Urinary bladder (tissue), 4 donors: ENCODE measurements around the gene MACROH2A1. TPM values are rescaled to one million over a fixed set of nuclear protein-coding genes. Genes with fewer than 3 reads are reported as not detected.

Experiments
- DNase-seq: peaks from one replicate; pipeline ENCODE4 v3.0.0-alpha.2; 2015; ENCODE audit errors: extremely low spot score
- H3K27ac ChIP-seq: one replicate; pipeline ENCODE4 v1.5.1; 2013; ENCODE audit warnings: low read depth, mild to moderate bottlenecking, moderate library complexity
- H3K36me3 ChIP-seq: one replicate; pipeline ENCODE4 v1.6.1; 2013; ENCODE audit warnings: mild to moderate bottlenecking, moderate library complexity; ENCODE audit not compliant: insufficient read depth
- H3K4me1 ChIP-seq: one replicate; pipeline ENCODE4 v1.6.1; 2013; ENCODE audit warnings: mild to moderate bottlenecking, moderate library complexity; ENCODE audit not compliant: insufficient read depth
- H3K4me3 ChIP-seq: one replicate; pipeline ENCODE4 v1.5.1; 2013; ENCODE audit warnings: low read depth, low read length
- WGBS: extraction: QIAGEN DNeasy Blood & Tissue Kit; methylation state at CpG from one replicate; pipeline ENCODE4 v1.1.7; 2013; 5-methylcytosine and 5-hydroxymethylcytosine counted together
- polyA plus RNA-seq: library from polyadenylated mRNA; stranded (reverse); fragments of 200-250 nt; gene quantifications from one replicate; pipeline ENCODE4 v1.2.3, GENCODE V29; 2013
- total RNA-seq: library from RNA; depleted of rRNA; stranded (reverse); fragments of >200 nt; gene quantifications from one replicate; pipeline ENCODE4 v1.2.3, GENCODE V29; 2014
- donor health status: healthy with polysubstance abuse.
- donor health status: healthy.

Gene MACROH2A1
- total and polyA plus RNA-seq, 2 donors, result 122 to 150 TPM

GRCh38 chr5:135329066-135329912 is 69.7 kb downstream of the MACROH2A1 start:
- no peaks in the 10 kb centered on the region for H3K36me3 ChIP-seq
- no peaks in the 10 kb centered on the region for H3K4me1 ChIP-seq
- no peak overlapping the region for H3K27ac ChIP-seq
- no peak for DNase-seq
- no peak overlapping the region for H3K4me3 ChIP-seq
- 94% methylated on average over 16 of the region's 16 CpGs for WGBS

- no peaks in the 10 kb centered on the region for H3K4me1 ChIP-seq
- no peaks in the 10 kb centered on the region for H3K36me3 ChIP-seq
- DNase-seq, result no peak
- H3K27ac ChIP-seq, result no peak overlapping the region
- no peak overlapping the region for H3K4me3 ChIP-seq
- 98% methylated on average over 5 of the region's 5 CpGs for WGBS
Measured at GRCh38 chr5:135328128-135328687, 70.8 kb downstream of the MACROH2A1 start.

GRCh38 chr5:135327429-135328127 is 71.5 kb downstream of the MACROH2A1 start:
- Histone ChIP-seq H3K4me3 (no peak overlapping the region), H3K36me3 (no peaks in the 10 kb centered on the region), H3K27ac (no peak overlapping the region), H3K4me1 (no peaks in the 10 kb centered on the region)
- DNase-seq, result no peak
- 96% methylated on average over 12 of the region's 12 CpGs for WGBS

- Histone ChIP-seq H3K27ac (no peak overlapping the region), H3K4me1 (no peaks in the 10 kb centered on the region), H3K4me3 (no peak overlapping the region), H3K36me3 (no peaks in the 10 kb centered on the region)
- DNase-seq, result no peak
- 85% methylated on average over 48 of the region's 48 CpGs for WGBS
Measured at GRCh38 chr5:135326296-135327254, 72.5 kb downstream of the MACROH2A1 start.

GRCh38 chr5:135324897-135325650 is 74.0 kb downstream of the MACROH2A1 start:
- no peaks in the 10 kb centered on the region for H3K4me1 ChIP-seq
- 89% methylated on average over 17 of the region's 17 CpGs for WGBS
- H3K4me3 ChIP-seq, result no peak overlapping the region
- H3K27ac ChIP-seq, result no peak overlapping the region
- no peaks in the 10 kb centered on the region for H3K36me3 ChIP-seq
- DNase-seq, result no peak

- Histone ChIP-seq H3K4me3 (no peak overlapping the region), H3K36me3 (no peaks in the 10 kb centered on the region), H3K4me1 (no peaks in the 10 kb centered on the region), H3K27ac (no peak overlapping the region)
- 83% methylated on average over 8 of the region's 8 CpGs for WGBS
- no peak for DNase-seq
Measured at GRCh38 chr5:135324160-135324559, 74.9 kb downstream of the MACROH2A1 start.

- no peaks in the 10 kb centered on the region for H3K36me3 ChIP-seq
- no peaks in the 10 kb centered on the region for H3K4me1 ChIP-seq
- no peak for DNase-seq
- WGBS, result 84% methylated on average over 8 of the region's 8 CpGs
- H3K27ac ChIP-seq, result no peak overlapping the region
- no peak overlapping the region for H3K4me3 ChIP-seq
Measured at GRCh38 chr5:135323701-135324132, 75.3 kb downstream of the MACROH2A1 start.

- H3K36me3 ChIP-seq, result no peaks in the 10 kb centered on the region
- no peak for DNase-seq
- no peak overlapping the region for H3K27ac ChIP-seq
- H3K4me3 ChIP-seq, result no peak overlapping the region
- WGBS, result 92% methylated on average over 8 of the region's 8 CpGs
- no peaks in the 10 kb centered on the region for H3K4me1 ChIP-seq
Measured at GRCh38 chr5:135323227-135323626, 75.8 kb downstream of the MACROH2A1 start.

GRCh38 chr5:135322744-135323143 is 76.3 kb downstream of the MACROH2A1 start:
- no peaks in the 10 kb centered on the region for H3K36me3 ChIP-seq
- no peaks in the 10 kb centered on the region for H3K4me1 ChIP-seq
- no peak for DNase-seq
- no peak overlapping the region for H3K4me3 ChIP-seq
- no peak overlapping the region for H3K27ac ChIP-seq
- WGBS, result 95% methylated on average over 7 of the region's 7 CpGs

- 91% methylated on average over 4 of the region's 4 CpGs for WGBS
- H3K4me1 ChIP-seq, result no peaks in the 10 kb centered on the region
- H3K4me3 ChIP-seq, result no peak overlapping the region
- no peak for DNase-seq
- no peak overlapping the region for H3K27ac ChIP-seq
- no peaks in the 10 kb centered on the region for H3K36me3 ChIP-seq
Measured at GRCh38 chr5:135322271-135322670, 76.8 kb downstream of the MACROH2A1 start.

- Histone ChIP-seq H3K27ac (no peak overlapping the region), H3K4me3 (no peak overlapping the region), H3K4me1 (no peaks in the 10 kb centered on the region), H3K36me3 (no peaks in the 10 kb centered on the region)
- 91% methylated on average over 15 of the region's 15 CpGs for WGBS
- DNase-seq, result no peak
Measured at GRCh38 chr5:135320718-135321484, 78.1 kb downstream of the MACROH2A1 start.
